Measurements from ENCODE around the gene GSE1. TPM values are rescaled to one million over a fixed set of nuclear protein-coding genes. Genes with fewer than 3 reads are reported as not detected.

Gene GSE1
- total and polyA plus RNA-seq, 2 of the 13 experiments (the other 11 are each of a cell fraction or from before 2014, with no cell fraction given) = 16.1 to 31.2 TPM

DNA sequence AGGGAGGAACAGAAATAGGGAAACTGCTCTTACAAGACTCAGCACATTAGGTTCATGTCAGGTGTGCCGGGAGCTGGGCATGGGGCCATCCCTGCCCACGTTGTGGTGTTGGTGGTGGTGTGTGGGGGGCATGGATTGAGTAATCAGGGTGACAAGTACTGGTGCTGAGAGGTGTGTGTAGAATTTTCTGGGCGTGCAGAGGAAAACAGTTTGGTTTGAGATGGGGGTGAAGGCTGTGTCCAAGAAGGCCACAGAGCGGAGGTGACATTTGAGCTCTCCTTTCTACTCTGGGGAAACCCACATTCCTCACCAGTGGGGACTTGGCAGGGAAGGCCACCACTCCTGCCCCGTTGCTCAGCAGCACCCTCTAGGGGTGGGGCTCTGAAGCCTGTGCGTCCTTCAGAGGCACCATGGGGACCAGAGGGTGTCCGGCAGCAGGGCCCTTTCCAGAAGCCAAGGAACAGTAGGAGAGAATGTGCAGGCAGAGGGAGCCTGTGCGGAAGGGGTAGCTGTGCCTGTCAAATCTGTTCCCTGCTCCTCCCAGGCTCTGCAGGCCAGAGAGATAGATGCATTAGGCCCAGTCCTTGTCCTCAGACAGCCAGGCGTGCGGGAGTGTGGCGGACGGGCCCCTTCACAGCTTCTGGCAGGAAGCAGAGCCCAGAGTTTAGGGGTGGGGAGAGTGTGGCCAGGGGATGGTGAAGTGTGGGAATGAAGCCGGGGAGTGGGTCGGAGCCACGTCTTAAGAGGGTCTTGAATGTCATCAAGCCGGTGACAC, 48.7 kb upstream of the GSE1 start (continued):
- TF ChIP-seq PPARG (CRISPR knock-in tag; conservative IDR thresholded peaks at IDR 0.05) (no peak), GMEB1 (CRISPR knock-in tag; IDR thresholded peaks at IDR 0.05; ENCODE audit: borderline replicate concordance) (no peak), ZFP90 (CRISPR knock-in tag; IDR thresholded peaks at IDR 0.05; ENCODE audit: borderline replicate concordance) (no peak), ZNF768 (CRISPR knock-in tag; IDR thresholded peaks at IDR 0.05) (peak; percentile 15; the same call in 1 of the 2 replicates), ZNF44 (CRISPR knock-in tag; IDR thresholded peaks at IDR 0.05) (no peak), ZNF850 (CRISPR knock-in tag; conservative IDR thresholded peaks at IDR 0.05) (no peak), ZNF800 (CRISPR knock-in tag; IDR thresholded peaks at IDR 0.05) (no peak), ZNF678 (CRISPR knock-in tag; IDR thresholded peaks at IDR 0.05) (0 out of 2 replicates have a peak, but pooled peaks have one; percentile 55), POLR2G (IDR thresholded peaks at IDR 0.05; ENCODE audit: low read depth, low read length) (no peak), GABPA (IDR thresholded peaks at IDR 0.05; ENCODE audit: low read depth, low read length) (no peak), GABPA (CRISPR knock-in tag; IDR thresholded peaks at IDR 0.05; ENCODE audit: low read depth) (no peak), SRF (IDR thresholded peaks at IDR 0.05; ENCODE audit: low read depth, low read length) (no peak), NR2F1 (CRISPR knock-in tag; IDR thresholded peaks at IDR 0.05) (0 out of 4 replicates have a peak, but pooled peaks of 1 of the 2 experiments have one; percentile 14), ARNTL (CRISPR knock-in tag; IDR thresholded peaks at IDR 0.05) (0 out of 2 replicates have a peak, but pooled peaks have one; percentile 0), STAT5B (CRISPR knock-in tag; IDR thresholded peaks at IDR 0.05) (no peak)
- TF ChIP-seq, protein P1, sequence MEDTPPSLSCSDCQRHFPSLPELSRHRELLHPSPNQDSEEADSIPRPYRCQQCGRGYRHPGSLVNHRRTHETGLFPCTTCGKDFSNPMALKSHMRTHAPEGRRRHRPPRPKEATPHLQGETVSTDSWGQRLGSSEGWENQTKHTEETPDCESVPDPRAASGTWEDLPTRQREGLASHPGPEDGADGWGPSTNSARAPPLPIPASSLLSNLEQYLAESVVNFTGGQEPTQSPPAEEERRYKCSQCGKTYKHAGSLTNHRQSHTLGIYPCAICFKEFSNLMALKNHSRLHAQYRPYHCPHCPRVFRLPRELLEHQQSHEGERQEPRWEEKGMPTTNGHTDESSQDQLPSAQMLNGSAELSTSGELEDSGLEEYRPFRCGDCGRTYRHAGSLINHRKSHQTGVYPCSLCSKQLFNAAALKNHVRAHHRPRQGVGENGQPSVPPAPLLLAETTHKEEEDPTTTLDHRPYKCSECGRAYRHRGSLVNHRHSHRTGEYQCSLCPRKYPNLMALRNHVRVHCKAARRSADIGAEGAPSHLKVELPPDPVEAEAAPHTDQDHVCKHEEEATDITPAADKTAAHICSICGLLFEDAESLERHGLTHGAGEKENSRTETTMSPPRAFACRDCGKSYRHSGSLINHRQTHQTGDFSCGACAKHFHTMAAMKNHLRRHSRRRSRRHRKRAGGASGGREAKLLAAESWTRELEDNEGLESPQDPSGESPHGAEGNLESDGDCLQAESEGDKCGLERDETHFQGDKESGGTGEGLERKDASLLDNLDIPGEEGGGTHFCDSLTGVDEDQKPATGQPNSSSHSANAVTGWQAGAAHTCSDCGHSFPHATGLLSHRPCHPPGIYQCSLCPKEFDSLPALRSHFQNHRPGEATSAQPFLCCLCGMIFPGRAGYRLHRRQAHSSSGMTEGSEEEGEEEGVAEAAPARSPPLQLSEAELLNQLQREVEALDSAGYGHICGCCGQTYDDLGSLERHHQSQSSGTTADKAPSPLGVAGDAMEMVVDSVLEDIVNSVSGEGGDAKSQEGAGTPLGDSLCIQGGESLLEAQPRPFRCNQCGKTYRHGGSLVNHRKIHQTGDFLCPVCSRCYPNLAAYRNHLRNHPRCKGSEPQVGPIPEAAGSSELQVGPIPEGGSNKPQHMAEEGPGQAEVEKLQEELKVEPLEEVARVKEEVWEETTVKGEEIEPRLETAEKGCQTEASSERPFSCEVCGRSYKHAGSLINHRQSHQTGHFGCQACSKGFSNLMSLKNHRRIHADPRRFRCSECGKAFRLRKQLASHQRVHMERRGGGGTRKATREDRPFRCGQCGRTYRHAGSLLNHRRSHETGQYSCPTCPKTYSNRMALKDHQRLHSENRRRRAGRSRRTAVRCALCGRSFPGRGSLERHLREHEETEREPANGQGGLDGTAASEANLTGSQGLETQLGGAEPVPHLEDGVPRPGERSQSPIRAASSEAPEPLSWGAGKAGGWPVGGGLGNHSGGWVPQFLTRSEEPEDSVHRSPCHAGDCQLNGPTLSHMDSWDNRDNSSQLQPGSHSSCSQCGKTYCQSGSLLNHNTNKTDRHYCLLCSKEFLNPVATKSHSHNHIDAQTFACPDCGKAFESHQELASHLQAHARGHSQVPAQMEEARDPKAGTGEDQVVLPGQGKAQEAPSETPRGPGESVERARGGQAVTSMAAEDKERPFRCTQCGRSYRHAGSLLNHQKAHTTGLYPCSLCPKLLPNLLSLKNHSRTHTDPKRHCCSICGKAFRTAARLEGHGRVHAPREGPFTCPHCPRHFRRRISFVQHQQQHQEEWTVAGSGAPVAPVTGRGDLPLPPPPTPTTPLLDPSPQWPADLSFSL (CRISPR knock-in tag; IDR thresholded peaks at IDR 0.05) = no peak
- TF ChIP-seq, protein P2, sequence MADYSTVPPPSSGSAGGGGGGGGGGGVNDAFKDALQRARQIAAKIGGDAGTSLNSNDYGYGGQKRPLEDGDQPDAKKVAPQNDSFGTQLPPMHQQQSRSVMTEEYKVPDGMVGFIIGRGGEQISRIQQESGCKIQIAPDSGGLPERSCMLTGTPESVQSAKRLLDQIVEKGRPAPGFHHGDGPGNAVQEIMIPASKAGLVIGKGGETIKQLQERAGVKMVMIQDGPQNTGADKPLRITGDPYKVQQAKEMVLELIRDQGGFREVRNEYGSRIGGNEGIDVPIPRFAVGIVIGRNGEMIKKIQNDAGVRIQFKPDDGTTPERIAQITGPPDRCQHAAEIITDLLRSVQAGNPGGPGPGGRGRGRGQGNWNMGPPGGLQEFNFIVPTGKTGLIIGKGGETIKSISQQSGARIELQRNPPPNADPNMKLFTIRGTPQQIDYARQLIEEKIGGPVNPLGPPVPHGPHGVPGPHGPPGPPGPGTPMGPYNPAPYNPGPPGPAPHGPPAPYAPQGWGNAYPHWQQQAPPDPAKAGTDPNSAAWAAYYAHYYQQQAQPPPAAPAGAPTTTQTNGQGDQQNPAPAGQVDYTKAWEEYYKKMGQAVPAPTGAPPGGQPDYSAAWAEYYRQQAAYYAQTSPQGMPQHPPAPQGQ (CRISPR knock-in tag; IDR thresholded peaks at IDR 0.05; ENCODE audit: borderline replicate concordance) = no peak
